IPS DF 6.9 (cell line): ENCODE measurements around the gene PI4KB.
"Not testable (repeated sequence)": the region's sequence is repeated elsewhere in the genome, so short reads cannot be mapped to it uniquely, and the experiment has no call there.

ENCODE experiments used
- DNase-seq: peaks from one replicate; pipeline ENCODE4 v3.0.0-alpha.2; 2013; ENCODE audit warnings: low read depth, low spot score
- H3K27ac ChIP-seq: one replicate; pipeline ENCODE4 v1.5.1; 2013; ENCODE audit warnings: low read length, control low read depth
- H3K27me3 ChIP-seq: 2 replicates; pipeline ENCODE4 v1.6.1; 2013; ENCODE audit warnings: mild to moderate bottlenecking, low read length; ENCODE audit not compliant: control insufficient read depth, insufficient read depth
- H3K36me3 ChIP-seq: 2 replicates; pipeline ENCODE4 v1.6.1; 2013; ENCODE audit warnings: low read length; ENCODE audit not compliant: control insufficient read depth, insufficient read depth
- H3K4me1 ChIP-seq: 2 replicates; pipeline ENCODE4 v1.6.1; 2013; ENCODE audit warnings: low read length; ENCODE audit not compliant: control insufficient read depth, insufficient read depth
- H3K4me3 ChIP-seq: 2 replicates; pipeline ENCODE4 v1.5.1; 2013; ENCODE audit warnings: mild to moderate bottlenecking, low read length
- H3K9me3 ChIP-seq: 2 replicates; pipeline ENCODE4 v1.6.1; 2013; ENCODE audit warnings: low read length, inconsistent platforms; ENCODE audit not compliant: control insufficient read depth, insufficient read depth
- WGBS: extraction: QIAGEN DNeasy Blood & Tissue Kit; methylation state at CpG from one replicate; pipeline ENCODE4 v1.1.7; 2013; ENCODE audit warnings: mixed read lengths, missing lambda C conversion rate; ENCODE audit not compliant: insufficient read length, insufficient coverage; 5-methylcytosine and 5-hydroxymethylcytosine counted together

Gene PI4KB

DNA sequence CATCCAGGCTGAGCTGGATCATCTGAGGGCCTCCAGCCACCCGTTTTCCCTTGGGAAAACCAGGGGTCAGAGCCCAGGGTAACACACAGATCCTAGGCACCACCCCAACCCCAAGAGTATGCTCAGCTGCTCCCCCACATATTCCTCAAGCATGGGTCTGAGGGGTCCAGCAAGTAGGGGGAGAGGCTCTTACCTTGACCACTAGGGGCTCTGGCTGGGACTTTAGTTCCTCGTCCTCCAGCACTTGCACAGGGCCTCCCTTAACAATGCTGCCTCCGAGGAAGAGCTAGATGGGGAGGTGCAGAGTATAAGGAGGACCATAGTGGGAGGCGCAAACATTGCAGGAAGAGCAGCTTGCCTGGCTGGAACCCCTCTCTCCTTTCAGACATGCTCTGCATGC, 37.8 kb upstream of the PI4KB start:
- Histone ChIP-seq H3K9me3 (no peaks in the 10 kb centered on the region; the same call in 1 of the 2 replicates), H3K27me3 (no peaks in the 10 kb centered on the region), H3K27ac (no peak overlapping the region), H3K4me1 (no peaks in the 10 kb centered on the region), H3K4me3 (no peak overlapping the region), H3K36me3 (peaks cover 4% of the 10 kb centered on the region; the same call in 1 of the 2 replicates)
- no CpG with 5 or more reads among the region's 4 CpGs for WGBS
- no peak for DNase-seq

DNA sequence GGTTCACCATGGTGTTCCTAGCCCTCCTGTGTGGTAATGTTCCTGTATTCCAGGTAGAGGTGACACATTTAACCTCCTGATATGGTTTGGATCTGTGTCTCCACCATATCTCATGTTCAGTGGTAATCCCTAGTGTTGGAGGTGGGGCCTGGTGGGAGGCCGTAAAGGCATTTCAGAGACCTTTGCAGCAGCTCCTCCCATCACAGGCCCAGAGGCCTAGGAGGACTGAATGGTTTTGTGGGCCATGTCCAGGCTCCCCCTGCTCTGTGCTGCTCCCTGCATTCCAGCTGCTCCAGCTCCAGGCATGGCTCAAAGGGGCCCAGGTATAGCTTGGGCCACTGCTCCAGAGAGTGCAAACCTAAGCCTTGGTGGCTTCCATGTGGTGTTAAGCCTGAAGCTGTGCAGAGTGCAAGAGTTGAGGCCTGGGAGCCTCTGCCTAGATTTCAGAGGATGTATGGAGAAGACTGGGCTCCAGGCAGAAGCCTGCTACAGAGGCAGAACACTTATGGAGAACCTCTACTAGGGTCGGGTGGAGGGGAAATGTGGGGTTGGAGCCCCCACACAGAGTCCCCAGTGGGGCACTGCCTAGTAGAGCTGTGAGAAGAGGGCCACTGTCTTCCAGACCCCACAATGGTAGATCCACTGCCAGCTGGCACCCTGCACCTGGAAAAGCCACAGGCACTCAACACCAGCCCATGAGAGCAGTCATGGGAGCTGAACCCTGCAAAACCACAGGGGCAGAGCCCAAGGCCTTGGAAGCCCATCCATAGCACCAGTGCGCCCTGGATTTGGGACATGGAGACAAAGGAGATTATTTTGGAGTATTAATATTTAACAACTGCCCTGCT, 35.3 kb upstream of the PI4KB start:
- H3K27ac ChIP-seq: no peak overlapping the region
- H3K27me3 ChIP-seq: no peaks in the 10 kb centered on the region
- WGBS: no CpG with 5 or more reads among the region's 3 CpGs
- no peak overlapping the region for H3K4me3 ChIP-seq
- no peak for DNase-seq
- no peaks in the 10 kb centered on the region; the same call in 1 of the 2 replicates for H3K9me3 ChIP-seq
- H3K36me3 ChIP-seq: peaks cover 2% of the 10 kb centered on the region; the same call in 1 of the 2 replicates
- no peaks in the 10 kb centered on the region for H3K4me1 ChIP-seq

DNA sequence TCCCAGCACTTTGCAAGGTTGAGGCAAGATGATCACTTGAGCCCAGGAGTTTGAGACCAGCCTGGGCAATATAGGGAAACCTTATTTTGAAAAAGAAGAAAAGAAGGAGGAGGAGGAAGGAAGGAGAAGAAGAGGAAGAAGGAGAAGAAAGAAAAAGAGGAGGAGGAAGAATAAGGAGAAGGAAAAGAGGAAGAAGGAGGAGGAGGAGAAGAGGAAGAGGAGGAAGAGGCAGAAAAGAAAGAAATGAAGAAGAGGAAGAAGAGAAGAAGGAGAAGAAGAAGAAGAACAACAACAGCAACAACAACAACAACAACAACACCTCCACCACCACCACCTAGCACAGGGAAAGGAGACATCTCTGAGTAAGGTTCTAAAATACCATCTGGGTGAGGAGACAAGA, 34.7 kb upstream of the PI4KB start:
- no peak overlapping the region for H3K4me3 ChIP-seq
- H3K9me3 ChIP-seq: no peaks in the 10 kb centered on the region; the same call in 1 of the 2 replicates
- no peaks in the 10 kb centered on the region for H3K27me3 ChIP-seq

GRCh38 chr1:151356696-151357095, 29.5 kb upstream of the PI4KB start:
- H3K36me3 ChIP-seq: no peaks in the 10 kb centered on the region
- no peaks in the 10 kb centered on the region for H3K27me3 ChIP-seq
- H3K4me1 ChIP-seq: no peaks in the 10 kb centered on the region
- peaks cover 1% of the 10 kb centered on the region for H3K9me3 ChIP-seq
- DNase-seq: no peak
- no peak overlapping the region for H3K27ac ChIP-seq
- H3K4me3 ChIP-seq: no peak overlapping the region
- no CpG with 5 or more reads among the region's 2 CpGs for WGBS

More for the DNA sequence above, 34.7 kb upstream of the PI4KB start:
- Histone ChIP-seq H3K4me1 (no peaks in the 10 kb centered on the region), H3K27ac (no peak overlapping the region), H3K36me3 (peaks cover 2% of the 10 kb centered on the region; the same call in 1 of the 2 replicates)
- DNase-seq: no peak

DNA sequence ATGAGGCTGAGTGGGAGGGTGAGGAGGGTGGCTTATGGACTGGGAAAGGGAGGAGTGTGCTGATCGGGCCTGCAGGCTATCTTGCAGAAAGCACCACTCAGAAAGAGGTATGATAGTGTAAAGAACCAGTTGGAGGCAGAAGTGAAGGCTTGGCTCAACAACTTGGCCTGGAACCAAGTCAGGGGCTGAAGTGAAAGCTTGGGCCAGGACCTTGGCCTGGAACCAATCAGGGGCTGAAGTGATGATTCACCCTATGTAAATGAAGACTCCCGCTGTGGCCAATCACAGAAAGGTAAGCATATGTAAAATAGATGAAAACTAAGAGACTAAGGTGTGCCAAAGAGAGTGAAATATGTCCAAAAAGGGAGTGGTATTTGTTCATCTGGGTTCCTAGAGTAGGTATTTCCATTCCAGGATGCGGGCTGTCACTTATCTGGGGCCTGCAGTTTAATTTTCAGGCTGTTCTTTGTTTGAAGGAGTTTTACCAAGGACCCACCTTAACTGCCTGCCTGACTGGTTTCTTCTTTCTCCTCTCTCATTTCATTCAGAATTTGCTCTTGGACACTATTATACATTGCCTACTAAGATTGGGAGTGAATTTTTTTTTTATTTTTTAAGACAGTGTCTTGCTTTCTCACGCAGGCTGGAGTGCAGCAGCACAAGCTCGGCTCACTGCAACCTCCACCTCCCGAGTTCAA, 25.0 kb upstream of the PI4KB start:
- peaks cover 1% of the 10 kb centered on the region for H3K9me3 ChIP-seq
- no peaks in the 10 kb centered on the region for H3K27me3 ChIP-seq
- H3K27ac ChIP-seq: no peak overlapping the region
- H3K4me3 ChIP-seq: no peak overlapping the region
- H3K4me1 ChIP-seq: no peaks in the 10 kb centered on the region; the same call in 1 of the 2 replicates
- no peaks in the 10 kb centered on the region for H3K36me3 ChIP-seq
- no CpG with 5 or more reads among the region's 6 CpGs for WGBS
- no peak for DNase-seq

DNA sequence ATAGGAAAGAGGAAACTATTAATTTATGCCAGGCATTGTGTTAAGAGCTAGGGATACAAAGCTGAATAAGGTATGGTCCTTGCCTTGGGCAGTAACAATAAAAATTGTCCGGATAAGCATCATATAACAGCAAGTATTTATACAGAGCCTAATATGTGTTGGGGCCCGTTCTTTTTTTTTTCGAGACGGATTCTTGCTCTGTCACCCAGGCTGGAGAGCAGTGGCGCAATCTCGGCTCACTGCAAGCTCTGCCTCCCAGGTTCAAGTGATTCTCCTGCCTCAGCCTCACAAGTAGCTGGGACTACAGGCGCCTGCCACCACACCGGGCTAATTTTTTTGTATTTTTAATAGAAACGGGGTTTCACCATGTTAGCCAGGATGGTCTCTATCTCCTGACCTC, 23.1 kb upstream of the PI4KB start:
- H3K27me3 ChIP-seq, H3K36me3 ChIP-seq, H3K27ac ChIP-seq, H3K4me3 ChIP-seq, H3K4me1 ChIP-seq, DNase-seq, H3K9me3 ChIP-seq: not testable (repeated sequence)
- no CpG with 5 or more reads among the region's 9 CpGs for WGBS

GRCh38 chr1:151347523-151348246, 20.5 kb upstream of the PI4KB start:
- H3K4me1 ChIP-seq: peaks cover 1% of the 10 kb centered on the region; the same call in 1 of the 2 replicates
- no peak overlapping the region for H3K27ac ChIP-seq
- WGBS: no CpG with 5 or more reads among the region's 12 CpGs
- no peak for DNase-seq
- H3K9me3 ChIP-seq: peaks cover 1% of the 10 kb centered on the region
- peaks cover 21% of the 10 kb centered on the region for H3K36me3 ChIP-seq
- no peaks in the 10 kb centered on the region for H3K27me3 ChIP-seq
- peak overlapping the region; percentile 1; the same call in 1 of the 2 replicates for H3K4me3 ChIP-seq

- no CpG with 5 or more reads among the region's 38 CpGs for WGBS
- Histone ChIP-seq H3K27me3 (no peaks in the 10 kb centered on the region), H3K4me3 (peak within 1 kb of the TSS; percentile 48; the same call in 1 of the 2 replicates), H3K4me1 (peaks cover 1% of the 10 kb centered on the region; the same call in 1 of the 2 replicates), H3K27ac (no peak within 1 kb of the TSS), H3K36me3 (peaks cover 25% of the 10 kb centered on the region), H3K9me3 (no peaks in the 10 kb centered on the region; the same call in 1 of the 2 replicates)
- peak; percentile 95 for DNase-seq
Measured at GRCh38 chr1:151346769-151347522, 19.7 kb upstream of the PI4KB start, which contains the start of gene RFX5. RFX5 (minus strand) TSS chr1:151347252; CDS start chr1:151346320, 932 bp downstream.

- Histone ChIP-seq H3K27ac (no peak overlapping the region), H3K4me1 (peaks cover 1% of the 10 kb centered on the region; the same call in 1 of the 2 replicates), H3K9me3 (no peaks in the 10 kb centered on the region), H3K27me3 (no peaks in the 10 kb centered on the region), H3K36me3 (peaks cover 25% of the 10 kb centered on the region), H3K4me3 (peak overlapping the region; percentile 48; the same call in 1 of the 2 replicates)
- DNase-seq: no peak
- WGBS: no CpG with 5 or more reads among the region's 7 CpGs
Measured at GRCh38 chr1:151346082-151346768, 19.0 kb upstream of the PI4KB start.
